Measurements from ENCODE around the gene SERTM1.

SERTM1 gene

GRCh38 chr13:36715841-36716240, 42.0 kb downstream of the SERTM1 start:
- Histone ChIP-seq H3K27ac (ENCODE audit: low read depth, low read length) (no peak overlapping the region), H3K9me2 (replicated peaks; ENCODE audit: insufficient read depth, low read length) (no peaks in the 10 kb centered on the region), H3K9ac (ENCODE audit: low read length) (no peak overlapping the region), H3K9me3 (ENCODE audit: insufficient read depth, low read length) (no peaks in the 10 kb centered on the region), H3K4me3 (ENCODE audit: insufficient read depth, low read length, poor library complexity, severe bottlenecking) (no peak overlapping the region), H3K4me2 (ENCODE audit: low read depth, low read length, poor library complexity, severe bottlenecking) (no peak overlapping the region), H2AFZ (ENCODE audit: low read depth, low read length, severe bottlenecking) (no peak overlapping the region), H3F3A (ENCODE audit: insufficient read depth) (no peaks in the 10 kb centered on the region), H3K36me3 (ENCODE audit: low read length) (no peaks in the 10 kb centered on the region), H4K20me1 (ENCODE audit: low read depth, low read length) (no peaks in the 10 kb centered on the region), H3K27me3 (ENCODE audit: low read length) (no peaks in the 10 kb centered on the region), H3K79me2 (ENCODE audit: insufficient read depth, low read length) (no peaks in the 10 kb centered on the region)
- TF ChIP-seq EZH2phosphoT487 (conservative IDR thresholded peaks at IDR 0.05; ENCODE audit: low read length) (no peak), CTCF (IDR thresholded peaks at IDR 0.05; ENCODE audit: insufficient read depth, low read length, poor library complexity, severe bottlenecking) (no peak)

- TF ChIP-seq CTCF (IDR thresholded peaks at IDR 0.05; ENCODE audit: insufficient read depth, low read length, poor library complexity, severe bottlenecking) (no peak), EZH2phosphoT487 (conservative IDR thresholded peaks at IDR 0.05; ENCODE audit: low read length) (no peak)
- Histone ChIP-seq H4K20me1 (ENCODE audit: low read depth, low read length) (no peaks in the 10 kb centered on the region), H3F3A (ENCODE audit: insufficient read depth) (no peaks in the 10 kb centered on the region), H3K27ac (ENCODE audit: low read depth, low read length) (no peak overlapping the region), H3K36me3 (ENCODE audit: low read length) (no peaks in the 10 kb centered on the region), H2AFZ (ENCODE audit: low read depth, low read length, severe bottlenecking) (no peak overlapping the region), H3K79me2 (ENCODE audit: insufficient read depth, low read length) (no peaks in the 10 kb centered on the region), H3K4me3 (ENCODE audit: insufficient read depth, low read length, poor library complexity, severe bottlenecking) (no peak overlapping the region), H3K9me3 (ENCODE audit: insufficient read depth, low read length) (no peaks in the 10 kb centered on the region), H3K27me3 (ENCODE audit: low read length) (no peaks in the 10 kb centered on the region), H3K9ac (ENCODE audit: low read length) (no peak overlapping the region), H3K4me2 (ENCODE audit: low read depth, low read length, poor library complexity, severe bottlenecking) (no peak overlapping the region), H3K9me2 (replicated peaks; ENCODE audit: insufficient read depth, low read length) (no peaks in the 10 kb centered on the region)
Measured at GRCh38 chr13:36717017-36717416, 43.2 kb downstream of the SERTM1 start.

GRCh38 chr13:36717966-36718545, 44.2 kb downstream of the SERTM1 start:
- Histone ChIP-seq H3K36me3 (ENCODE audit: low read length) (no peaks in the 10 kb centered on the region), H3K79me2 (ENCODE audit: insufficient read depth, low read length) (no peaks in the 10 kb centered on the region), H3K9ac (ENCODE audit: low read length) (no peak overlapping the region), H3K4me3 (ENCODE audit: insufficient read depth, low read length, poor library complexity, severe bottlenecking) (no peak overlapping the region), H3K9me2 (replicated peaks; ENCODE audit: insufficient read depth, low read length) (no peaks in the 10 kb centered on the region), H3K9me3 (ENCODE audit: insufficient read depth, low read length) (no peaks in the 10 kb centered on the region), H3K27ac (ENCODE audit: low read depth, low read length) (no peak overlapping the region), H2AFZ (ENCODE audit: low read depth, low read length, severe bottlenecking) (no peak overlapping the region), H3K4me2 (ENCODE audit: low read depth, low read length, poor library complexity, severe bottlenecking) (no peak overlapping the region), H3K27me3 (ENCODE audit: low read length) (no peaks in the 10 kb centered on the region), H3F3A (ENCODE audit: insufficient read depth) (no peaks in the 10 kb centered on the region), H4K20me1 (ENCODE audit: low read depth, low read length) (no peaks in the 10 kb centered on the region)
- TF ChIP-seq CTCF (IDR thresholded peaks at IDR 0.05; ENCODE audit: insufficient read depth, low read length, poor library complexity, severe bottlenecking) (no peak), EZH2phosphoT487 (conservative IDR thresholded peaks at IDR 0.05; ENCODE audit: low read length) (no peak)
